H1 (cell line): ENCODE data around the gene SMYD3. TPM values are rescaled to one million over a fixed set of nuclear protein-coding genes. Genes with fewer than 3 reads are reported as not detected.

Source experiments
- CHD2 ChIP-seq: IDR thresholded peaks from 2 replicates; pipeline ENCODE4 v1.6.1; 2012; ENCODE audit warnings: low read length, improper control_type of control experiment
- CHD7 ChIP-seq: fragments of 300-600 bp; sonication (generic); IDR thresholded peaks from 2 replicates; pipeline ENCODE4 v1.7.1; 2012; ENCODE audit warnings: low read length, moderate library complexity, mild to moderate bottlenecking, inconsistent platforms; ENCODE audit not compliant: insufficient replicate concordance
- CREB1 ChIP-seq: IDR thresholded peaks from 2 replicates; pipeline ENCODE4 v1.6.1; 2012; ENCODE audit warnings: inconsistent platforms
- E2F6 ChIP-seq: IDR thresholded peaks from 2 replicates; pipeline ENCODE4 v1.6.1; 2012; ENCODE audit warnings: inconsistent platforms
- EZH2 ChIP-seq: fragments of 200-600 bp; sonication (generic); IDR thresholded peaks from 2 replicates; pipeline ENCODE4 v1.7.1; 2012; ENCODE audit warnings: low read depth, mild to moderate bottlenecking, moderate library complexity, low read length, inconsistent platforms; ENCODE audit not compliant: severe bottlenecking
- SP2 ChIP-seq: IDR thresholded peaks from 2 replicates; pipeline ENCODE4 v1.6.1; 2012; ENCODE audit warnings: mild to moderate bottlenecking, low read length, inconsistent platforms
- SRF ChIP-seq: IDR thresholded peaks from 2 replicates; pipeline ENCODE4 v1.6.1; 2011; ENCODE audit warnings: mild to moderate bottlenecking, low read depth, low read length, moderate library complexity
- TBP ChIP-seq: IDR thresholded peaks from 2 replicates; pipeline ENCODE4 v1.6.1; 2011; ENCODE audit warnings: low read depth, low read length, improper control_type of control experiment
- polyA plus RNA-seq, 7 experiments: library from polyadenylated mRNA; depleted of rRNA in 3 of 7; stranded (reverse) in 5 of 7; unstranded in 2 of 7; fragments of >200 nt in 5 of 7; fragments of 200-250 nt in 2 of 7; gene quantifications; 1 replicate in 5 of 7; 2 replicates in 1 of 7; 4 replicates in 1 of 7; pipeline versions ENCODE4 v1.2.1 to v1.2.3, GENCODE V29; 2011 to 2013; ENCODE audit warnings: missing spikeins in 2 of 7, mixed read lengths in 2 of 7
- total RNA-seq: library from RNA; stranded (reverse); fragmentation: NEBNext Ultra II Directional; extraction: Animal tissue kit (Norgen Biotek cat#: 25700); gene quantifications from 2 replicates; pipeline ENCODE4 v1.2.1, GENCODE V29; 2021

The SMYD3 gene
- total and polyA plus RNA-seq, 2 of the 8 experiments (the other 6 are each of a cell fraction or from before 2014, with no cell fraction given) = 17.3 to 25.4 TPM

DNA sequence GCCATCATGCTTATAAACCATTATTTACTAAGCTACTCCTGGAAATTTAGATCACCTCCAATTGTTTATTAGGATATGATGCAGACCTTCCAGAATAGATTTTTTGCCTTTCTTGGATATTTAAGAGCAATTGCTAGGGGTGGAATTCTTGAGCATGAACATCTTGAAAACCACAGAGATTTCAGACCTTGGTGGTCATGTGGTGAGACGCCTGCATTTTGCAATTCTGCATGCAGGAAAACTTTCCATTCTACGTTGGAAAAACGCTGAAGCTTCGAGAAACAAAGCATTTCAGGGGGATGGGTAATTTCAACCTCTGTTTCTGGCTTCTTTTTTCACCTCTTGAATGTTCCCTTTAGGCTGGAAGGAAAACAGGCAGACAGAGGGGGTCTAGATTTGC is 756.0 kb downstream of the SMYD3 start (continued):
- TF ChIP-seq CHD7 (no peak), SRF (no peak), EZH2 (no peak), SP2 (no peak), TBP (no peak), CREB1 (no peak), E2F6 (no peak), CHD2 (no peak)
